ENCODE measurements around the gene DLG5. TPM values are rescaled to one million over a fixed set of nuclear protein-coding genes. Genes with fewer than 3 reads are reported as not detected.

Gene DLG5
- total and polyA plus RNA-seq, 9 of the 15 experiments (the other 6 are each of a cell fraction or from before 2014, with no cell fraction given) = 1.4 to 26.8 (median 11.2) TPM

- no peaks in the 10 kb centered on the region for H3K36me3 ChIP-seq (ENCODE audit: control insufficient read depth, insufficient read depth, low read length)
- peaks cover 30% of the 10 kb centered on the region; the same call in 1 of the 2 replicates for H4K20me1 ChIP-seq (replicated peaks; ENCODE audit: control insufficient read depth, insufficient read depth, low read length)
- H3K27ac ChIP-seq (ENCODE audit: extremely low read depth, low read depth, low read length) = no peak overlapping the region
- peak overlapping the region in 1 of 2 experiments; percentile 70; a peak in 2 of 4 replicates for H3K9ac ChIP-seq (ENCODE audit: insufficient read depth in 1 of 2, low read depth in 2 of 2, low read length in 2 of 2)
- DNase-seq (ENCODE audit: extremely low read depth in 1 of 4, low spot score in 3 of 4) (no peak), ATAC-seq (no peak), FAIRE-seq (no peak)
- peaks cover 12% of the 10 kb centered on the region for H3K9me1 ChIP-seq (ENCODE audit: control insufficient read depth, insufficient read depth, low read length)
- peaks cover 20 to 22% of the 10 kb centered on the region in 2 experiments for H3K4me1 ChIP-seq (replicated peaks in 1 of 2; ENCODE audit: control insufficient read depth in 2 of 2, insufficient read depth in 2 of 2, low read length in 2 of 2)
- intact Hi-C loops (cut with micrococcal nuclease) = loop anchor here (5.0 kb wide), 1 partner anchor 80 kb away; no protein-coding TSS in a partner anchor
- H3K4me3 ChIP-seq = no peak overlapping the region
- H3K79me2 ChIP-seq (ENCODE audit: control insufficient read depth, insufficient read depth, low read length) = peaks cover 29% of the 10 kb centered on the region
- in situ Hi-C loops (cut with MboI) = no loop called here
- 70% methylated on average over 8 of the region's 8 CpGs for WGBS (ENCODE audit: insufficient coverage, low coverage, missing lambda C conversion rate)
- no TSS peak for BruUV-seq (replicated peaks)
- H3K9me3 ChIP-seq (replicated peaks; ENCODE audit: control insufficient read depth, insufficient read depth, low read depth, low read length) = no peaks in the 10 kb centered on the region
- H3K4me2 ChIP-seq (ENCODE audit: insufficient read depth, low read length) = no peak overlapping the region
- ChIA-PET CTCF (ENCODE audit: low intra/inter-chr PET ratio) (no interaction called here), POLR2A (interaction anchor here (0.6 to 3.2 kb wide), 9 partner anchors 9 to 302 kb away, joined by 3 to 16 read pairs (median 3); no protein-coding TSS in a partner anchor)
- TF ChIP-seq TEAD4 (IDR thresholded peaks at IDR 0.05; ENCODE audit: low read length) = no peak
- TF ChIP-seq TEAD4 (CRISPR knock-in tag; IDR thresholded peaks at IDR 0.05; ENCODE audit: borderline replicate concordance) = no peak
- TF ChIP-seq BCOR (IDR thresholded peaks at IDR 0.05) = peak; percentile 58
- 0 out of 4 replicates have a peak, but pooled peaks of 1 of the 2 experiments have one; percentile 22 for TF ChIP-seq KDM1A (IDR thresholded peaks at IDR 0.05)
- peak; percentile 81 for TF ChIP-seq RBM25 (IDR thresholded peaks at IDR 0.05; ENCODE audit: low read depth, low read length, severe bottlenecking)
- no peak overlapping the region for H2AFZ ChIP-seq (ENCODE audit: low read depth, low read length)
- H3K27me3 ChIP-seq (ENCODE audit: control insufficient read depth in 2 of 2, insufficient read depth in 2 of 2, low read length in 2 of 2) = no peaks in the 10 kb centered on the region
These were observed 34.4 kb downstream of the DLG5 start for GRCh38 chr10:77892021-77892739.
